ENCODE results near the gene FARP1.

DNA sequence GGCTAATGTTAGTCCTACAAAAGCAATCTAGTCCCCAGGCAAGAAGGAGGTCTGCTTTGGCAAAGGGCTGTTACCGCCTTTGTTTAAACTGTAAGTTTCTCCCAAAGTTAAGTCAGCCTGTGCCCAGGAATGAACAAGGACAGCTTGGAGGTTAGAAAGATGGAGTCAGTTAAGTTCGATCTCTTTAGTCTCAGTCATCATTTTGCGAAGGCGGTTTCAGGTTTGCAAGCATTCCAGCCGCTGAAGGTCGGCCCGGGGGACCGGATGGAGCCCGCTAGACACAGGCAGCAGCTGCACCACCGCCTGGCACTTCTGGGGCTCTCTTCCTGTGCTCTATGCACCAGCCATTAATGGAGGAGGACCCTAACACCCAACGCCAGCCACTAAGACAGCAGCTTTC is 342.7 kb downstream of the FARP1 start:
- no peak for TF ChIP-seq POLR2A (IDR thresholded peaks at IDR 0.05)
- TF ChIP-seq, protein P1, sequence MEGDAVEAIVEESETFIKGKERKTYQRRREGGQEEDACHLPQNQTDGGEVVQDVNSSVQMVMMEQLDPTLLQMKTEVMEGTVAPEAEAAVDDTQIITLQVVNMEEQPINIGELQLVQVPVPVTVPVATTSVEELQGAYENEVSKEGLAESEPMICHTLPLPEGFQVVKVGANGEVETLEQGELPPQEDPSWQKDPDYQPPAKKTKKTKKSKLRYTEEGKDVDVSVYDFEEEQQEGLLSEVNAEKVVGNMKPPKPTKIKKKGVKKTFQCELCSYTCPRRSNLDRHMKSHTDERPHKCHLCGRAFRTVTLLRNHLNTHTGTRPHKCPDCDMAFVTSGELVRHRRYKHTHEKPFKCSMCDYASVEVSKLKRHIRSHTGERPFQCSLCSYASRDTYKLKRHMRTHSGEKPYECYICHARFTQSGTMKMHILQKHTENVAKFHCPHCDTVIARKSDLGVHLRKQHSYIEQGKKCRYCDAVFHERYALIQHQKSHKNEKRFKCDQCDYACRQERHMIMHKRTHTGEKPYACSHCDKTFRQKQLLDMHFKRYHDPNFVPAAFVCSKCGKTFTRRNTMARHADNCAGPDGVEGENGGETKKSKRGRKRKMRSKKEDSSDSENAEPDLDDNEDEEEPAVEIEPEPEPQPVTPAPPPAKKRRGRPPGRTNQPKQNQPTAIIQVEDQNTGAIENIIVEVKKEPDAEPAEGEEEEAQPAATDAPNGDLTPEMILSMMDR (IDR thresholded peaks at IDR 0.05), result no peak
